Endothelial cell of hepatic sinusoid (primary cell): ENCODE data around the gene GCNT1.
"Not testable (repeated sequence)": the region's sequence is repeated elsewhere in the genome, so short reads cannot be mapped to it uniquely, and the experiment has no call there.

Source experiments
- in situ Hi-C: cut with HindIII; loops from 2 replicates; pipeline ENCODE4 v1.10.0; 2017; ENCODE audit warnings: low sequenced_read_pairs

GCNT1 gene

DNA sequence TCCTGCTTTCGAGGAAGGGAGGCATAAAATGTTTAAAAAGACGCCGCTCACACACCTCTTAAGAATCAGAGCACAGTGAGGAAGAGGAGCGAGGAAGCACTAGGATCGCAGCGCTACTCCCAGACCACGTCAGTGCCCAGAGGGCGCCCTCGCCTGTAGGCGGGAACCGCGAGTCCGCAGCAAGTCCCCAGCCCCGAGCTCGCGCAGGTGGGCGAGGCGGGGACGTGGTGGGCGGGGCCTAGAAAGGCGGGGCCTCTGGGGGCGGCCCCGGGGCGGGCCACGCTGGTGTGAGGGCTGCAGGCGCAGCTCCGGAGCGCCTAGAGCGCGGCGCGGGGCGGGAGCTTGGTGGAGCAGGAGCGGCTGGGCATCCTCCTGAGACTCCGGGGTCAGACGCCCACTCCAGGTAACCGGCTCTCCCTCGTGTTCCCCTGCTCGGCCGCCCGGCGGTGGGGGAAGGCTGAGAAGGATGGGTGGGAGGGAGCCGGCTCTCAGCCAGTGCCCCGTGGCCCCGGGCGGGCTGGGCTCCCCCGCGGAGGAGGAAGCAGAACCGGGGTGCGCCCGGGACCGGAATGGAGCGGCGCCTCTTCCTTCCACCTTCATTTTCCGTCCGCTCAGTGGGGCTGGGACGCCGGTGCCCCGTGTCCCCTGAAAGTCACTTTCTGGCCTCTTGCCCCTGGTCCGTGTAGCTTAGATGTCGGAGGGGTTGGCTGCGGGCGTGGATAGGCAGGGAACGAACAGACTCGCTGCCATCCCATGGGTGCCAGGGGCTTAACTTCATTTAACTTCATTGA lies at the start of gene GCNT1:
GCNT1 (plus strand) TSS at position 280 of the 791 bp plus-strand sequence. CDS start 43,200 bp downstream, outside the sequence.
- in situ Hi-C loops, result loop anchor here (5.0 kb wide), 1 partner anchor 243 kb away; no protein-coding TSS in a partner anchor

DNA sequence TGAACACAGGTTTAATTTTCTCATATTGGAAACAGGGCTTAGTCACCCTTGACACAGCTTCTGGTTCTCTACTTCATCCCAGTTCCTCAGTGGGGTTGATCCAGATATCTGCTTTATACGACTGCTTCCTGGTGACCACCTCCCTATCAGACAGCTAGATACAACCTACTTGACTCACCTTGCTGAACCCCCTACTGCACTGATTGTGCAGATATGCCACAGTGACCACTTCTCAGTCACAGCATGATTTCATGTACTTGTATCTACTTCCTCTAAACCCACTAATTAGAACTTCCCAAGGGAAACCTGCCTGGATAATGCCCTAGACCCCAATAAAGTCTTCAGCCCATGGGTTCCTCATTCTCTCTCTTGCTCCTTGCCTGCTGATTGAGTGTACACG lies 46.3 kb upstream of the GCNT1 start:
- in situ Hi-C loops, result no loop called here

DNA sequence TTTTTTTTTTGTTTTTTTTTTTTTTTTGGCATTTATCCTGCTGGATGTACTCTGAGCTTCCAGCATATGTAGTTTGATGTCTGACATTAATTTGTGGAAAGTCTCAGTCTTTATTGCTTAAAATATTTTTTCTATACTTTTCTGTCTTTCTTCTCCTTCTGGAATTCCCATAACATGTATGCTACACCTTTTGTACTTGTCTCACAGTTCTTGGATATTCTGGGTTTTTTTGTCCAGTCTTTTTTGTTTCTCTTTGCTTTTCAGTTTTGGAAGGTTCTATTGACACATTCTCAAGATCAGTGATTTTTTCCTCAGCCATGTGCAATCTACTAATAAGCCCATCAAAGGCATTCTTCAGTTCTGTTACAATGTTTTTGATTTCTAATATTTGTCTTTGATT lies 45.3 kb upstream of the GCNT1 start:
- in situ Hi-C loops, result no loop called here

DNA sequence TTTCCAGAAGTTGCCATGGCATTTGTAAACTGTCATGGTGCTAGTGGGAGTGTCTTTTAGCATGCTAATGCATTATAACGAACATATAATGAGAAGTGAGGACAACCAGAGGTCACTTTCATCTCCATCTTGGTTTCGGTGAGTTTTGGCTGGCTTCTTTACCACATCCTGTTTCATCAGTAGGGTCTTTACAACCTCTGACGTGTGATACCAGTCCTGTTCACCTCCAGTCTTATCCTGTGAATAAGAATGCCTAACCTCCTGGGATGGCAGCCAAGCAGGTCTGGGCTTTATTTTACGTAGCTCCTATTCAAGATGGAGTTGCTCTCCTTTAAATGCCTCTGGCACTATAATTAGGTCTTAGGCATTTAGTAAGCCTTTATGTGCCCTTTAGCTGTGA lies 44.3 kb upstream of the GCNT1 start:
- in situ Hi-C loops, result no loop called here

DNA sequence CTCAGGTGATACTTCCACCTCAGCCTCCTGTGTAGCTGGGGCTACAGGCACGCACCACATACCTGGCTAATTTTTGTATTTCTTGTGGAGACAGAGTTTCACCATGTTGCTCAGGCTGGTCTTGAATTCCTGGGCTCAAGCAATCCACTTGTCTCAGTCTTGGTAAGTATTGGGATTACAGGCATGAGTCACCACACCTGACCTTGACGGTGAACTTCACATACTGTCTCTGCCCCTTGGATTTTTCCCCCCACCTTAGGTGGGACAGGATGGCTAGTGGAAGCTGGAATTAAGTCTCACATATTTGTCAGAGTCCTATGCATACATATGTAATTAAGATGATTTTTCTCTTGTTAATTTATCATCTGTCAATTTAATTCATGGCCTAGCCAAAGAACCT lies 43.8 kb upstream of the GCNT1 start:
- in situ Hi-C loops, result no loop called here

DNA sequence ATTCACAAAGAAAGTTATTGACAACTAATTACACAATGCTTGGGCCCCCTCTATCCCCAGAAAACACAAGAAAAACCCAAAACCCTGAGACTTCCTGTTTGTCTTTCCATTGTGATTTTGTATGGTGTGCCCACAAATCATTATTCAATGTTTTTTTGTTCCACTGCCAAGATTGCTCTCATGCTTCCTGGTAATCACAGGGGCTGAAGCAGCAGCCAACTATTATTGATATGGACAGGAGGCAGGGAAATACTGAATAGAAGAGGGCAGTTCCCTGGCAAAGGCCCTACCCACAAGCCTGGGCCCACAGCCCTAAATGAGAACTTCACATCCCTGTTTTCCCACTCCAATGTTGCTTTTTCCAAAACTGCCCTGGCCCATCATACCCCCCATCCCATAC lies 43.3 kb upstream of the GCNT1 start:
- in situ Hi-C loops, result no loop called here

DNA sequence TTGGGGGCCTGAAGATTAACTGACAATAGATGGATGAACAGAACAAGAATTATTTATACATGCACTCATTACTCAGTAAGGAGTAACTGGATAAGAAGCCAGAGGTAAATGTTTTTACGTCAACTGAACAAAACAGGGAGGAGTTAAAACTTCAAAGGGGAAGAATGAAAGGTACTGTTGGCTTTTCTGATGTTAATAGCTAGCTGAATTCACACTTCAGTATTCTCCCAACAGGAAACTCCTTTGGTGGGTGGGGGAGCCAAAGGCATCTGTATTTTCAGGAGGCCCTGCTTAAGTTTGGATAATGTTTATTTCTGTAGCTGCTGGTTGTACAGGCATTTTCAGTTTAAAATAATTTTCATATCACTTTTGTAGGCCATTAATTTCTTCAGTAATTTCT lies 41.6 kb upstream of the GCNT1 start:
- in situ Hi-C loops, result no loop called here

DNA sequence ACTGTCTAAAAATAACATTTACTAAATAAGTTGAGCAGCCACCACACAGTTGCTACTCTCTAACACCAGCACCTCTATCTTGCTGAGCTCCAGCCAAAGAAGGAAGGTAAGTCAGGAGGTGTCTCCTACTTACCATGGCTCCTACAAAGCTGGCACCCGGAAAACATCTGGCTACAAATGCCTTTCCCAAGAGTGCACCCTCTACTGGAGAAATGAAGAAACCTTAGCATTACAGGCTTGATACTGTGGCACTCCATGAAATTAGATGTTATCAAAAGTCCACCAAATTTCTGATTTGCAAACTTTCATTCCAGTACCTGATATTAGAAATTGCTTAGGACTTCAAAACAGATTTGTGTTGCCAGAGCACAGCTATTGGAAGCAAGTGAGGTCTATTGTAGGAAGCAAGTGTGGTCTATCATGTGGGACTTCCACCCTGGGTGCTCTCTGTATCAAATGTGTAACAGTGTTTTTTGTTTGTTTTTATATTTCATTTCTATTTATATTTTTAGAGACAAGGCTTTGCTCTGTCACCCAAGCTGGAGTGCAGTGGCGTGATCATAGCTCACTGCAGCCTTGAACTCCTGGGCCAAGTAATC lies 39.1 kb upstream of the GCNT1 start:
- in situ Hi-C loops, result no loop called here

DNA sequence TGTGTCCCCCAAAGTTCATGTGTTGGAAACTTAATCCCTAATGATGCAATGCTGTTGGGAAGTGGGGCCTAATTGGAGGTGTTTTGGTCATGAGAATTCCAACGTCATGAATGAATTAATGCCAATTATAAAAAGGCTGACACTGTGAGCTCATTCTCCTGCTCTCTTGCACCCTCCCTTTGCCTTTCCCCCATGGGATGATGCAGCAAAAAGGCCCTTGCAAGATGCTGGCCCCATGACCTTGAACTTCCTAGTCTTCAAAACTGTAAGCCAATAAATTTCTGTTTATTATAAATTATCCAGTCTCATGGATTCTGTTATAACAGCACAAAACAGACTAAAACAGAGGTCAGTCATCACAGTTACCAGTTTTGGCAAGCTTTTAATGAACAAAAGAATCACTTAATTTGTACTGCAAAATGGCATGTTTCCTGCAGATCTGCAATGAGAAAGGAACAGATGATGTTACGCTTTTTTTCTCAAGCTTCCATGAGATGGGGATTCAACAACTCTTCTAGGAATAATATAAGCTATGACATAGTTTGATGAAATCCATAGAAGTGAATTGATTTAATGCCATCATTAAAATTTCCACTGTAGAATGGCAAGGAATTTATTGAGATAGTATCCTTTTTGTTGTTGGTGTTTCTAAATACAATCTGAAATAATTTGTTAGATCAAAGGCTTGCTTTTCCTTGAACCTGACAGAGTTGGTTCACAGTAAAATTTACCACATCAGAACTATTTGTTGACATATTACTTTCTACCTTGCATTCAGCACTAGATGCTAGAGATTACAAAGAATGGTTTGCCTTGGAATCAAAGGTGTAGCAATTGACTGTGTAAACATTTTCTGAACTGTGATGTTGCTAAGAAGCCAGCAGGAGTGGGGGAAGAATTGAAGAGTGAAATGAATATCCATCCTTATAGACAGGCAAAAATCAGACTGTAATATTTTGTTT lies 35.5 kb upstream of the GCNT1 start:
- in situ Hi-C loops, result no loop called here

DNA sequence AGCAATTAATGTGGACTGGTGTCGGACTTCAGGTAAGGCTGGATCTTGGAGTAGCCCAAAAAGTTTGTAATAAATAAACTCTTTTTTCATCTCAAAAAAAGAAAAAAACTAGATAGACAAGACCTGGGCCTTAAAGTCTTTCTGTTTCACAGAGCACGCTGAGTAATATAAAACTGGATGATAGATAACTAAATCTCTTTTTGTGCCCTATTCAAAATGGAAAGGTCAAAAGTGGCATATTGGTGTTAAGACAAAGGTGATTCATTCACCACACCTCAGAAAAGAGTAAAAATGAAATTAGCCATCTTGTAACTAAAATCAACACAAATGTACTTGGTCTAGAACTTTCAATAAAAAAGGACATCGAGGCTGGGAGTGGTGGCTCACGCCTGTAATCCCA lies 34.5 kb upstream of the GCNT1 start:
- in situ Hi-C loops, result no loop called here

DNA sequence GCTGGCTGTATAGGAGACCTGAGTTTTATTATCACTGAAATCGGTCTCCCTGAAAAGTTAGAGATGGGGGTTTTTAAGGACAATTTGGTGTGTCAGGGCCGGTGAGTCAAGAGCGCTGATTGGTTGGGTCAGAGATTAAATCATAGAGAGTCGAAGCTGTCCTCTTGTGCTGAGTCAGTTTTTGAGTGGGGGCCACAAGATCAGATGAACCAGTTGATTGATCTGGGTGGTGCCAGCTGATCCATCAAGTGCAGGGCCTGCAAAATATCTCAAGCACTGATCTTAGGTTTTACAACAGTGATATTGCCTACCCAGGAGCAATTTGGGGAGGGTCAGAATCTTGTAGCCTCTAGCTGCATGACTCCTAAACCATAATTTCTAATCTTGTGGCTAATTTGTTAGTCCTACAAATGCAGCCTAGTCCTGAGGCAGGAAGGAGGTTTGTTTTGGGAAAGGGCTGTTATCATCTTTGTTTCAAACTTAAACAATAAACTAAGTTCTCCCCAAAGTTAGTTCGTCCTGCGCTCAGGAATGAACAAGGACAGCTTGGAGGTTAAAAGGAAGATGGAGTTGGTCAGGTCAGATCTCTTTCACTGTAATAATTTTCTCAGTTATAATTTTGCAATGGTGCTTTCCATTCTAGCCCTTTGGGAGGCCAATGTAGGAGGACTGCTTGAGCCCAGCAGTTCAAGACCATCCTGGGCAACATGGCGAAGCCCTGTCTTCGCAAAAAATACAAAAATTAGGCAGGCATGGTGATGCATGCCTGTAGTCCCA lies 33.1 kb upstream of the GCNT1 start:
- in situ Hi-C loops, result no loop called here

DNA sequence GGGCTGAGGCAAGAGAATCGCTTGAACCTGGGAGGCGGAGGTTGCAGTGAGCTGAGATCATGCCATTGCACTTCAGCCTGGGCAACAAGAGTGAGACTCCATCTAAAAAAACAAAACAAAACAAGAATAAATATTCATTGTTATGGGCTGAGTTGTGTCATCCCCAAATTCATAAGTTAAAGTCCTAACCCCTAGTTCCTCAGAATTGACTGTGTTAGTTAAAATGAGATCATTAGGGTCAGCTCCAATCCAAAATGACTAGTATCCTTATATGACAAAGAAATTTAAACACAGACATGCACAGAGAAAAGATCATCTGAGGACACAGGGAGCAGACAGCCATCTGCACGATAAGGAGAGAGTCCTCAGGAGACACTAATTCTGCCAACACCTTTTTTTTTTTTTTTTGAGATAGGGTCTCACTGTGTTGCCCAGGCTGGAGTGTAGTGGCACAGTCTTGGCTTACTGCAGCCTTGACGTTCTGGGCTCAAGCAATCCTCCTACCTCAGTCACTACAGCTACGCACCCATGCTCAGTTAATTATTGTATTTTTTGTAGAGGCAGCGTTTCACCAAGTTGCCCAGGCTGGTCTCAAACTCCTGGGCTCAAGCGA lies 32.1 kb upstream of the GCNT1 start:
- in situ Hi-C loops, result no loop called here

DNA sequence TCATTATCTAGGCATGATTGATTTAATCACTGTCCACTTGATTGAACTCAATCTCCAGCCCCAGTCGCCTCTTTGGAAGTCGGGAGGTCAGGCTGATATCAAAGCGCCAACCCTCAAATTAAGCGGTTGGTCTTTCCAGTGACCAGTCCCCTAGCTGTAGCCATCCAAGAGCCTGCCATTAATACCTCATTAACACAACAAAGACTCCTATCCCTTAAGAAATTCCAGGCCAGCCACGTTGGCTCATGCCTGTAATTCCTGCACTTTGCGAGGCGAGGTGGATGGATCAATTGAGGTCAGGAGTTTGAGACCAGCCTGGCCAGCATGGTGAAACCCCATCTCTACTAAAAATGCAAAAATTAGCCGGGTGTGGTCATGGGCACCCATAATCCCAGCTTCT lies 27.4 kb upstream of the GCNT1 start:
- in situ Hi-C loops, result no loop called here

DNA sequence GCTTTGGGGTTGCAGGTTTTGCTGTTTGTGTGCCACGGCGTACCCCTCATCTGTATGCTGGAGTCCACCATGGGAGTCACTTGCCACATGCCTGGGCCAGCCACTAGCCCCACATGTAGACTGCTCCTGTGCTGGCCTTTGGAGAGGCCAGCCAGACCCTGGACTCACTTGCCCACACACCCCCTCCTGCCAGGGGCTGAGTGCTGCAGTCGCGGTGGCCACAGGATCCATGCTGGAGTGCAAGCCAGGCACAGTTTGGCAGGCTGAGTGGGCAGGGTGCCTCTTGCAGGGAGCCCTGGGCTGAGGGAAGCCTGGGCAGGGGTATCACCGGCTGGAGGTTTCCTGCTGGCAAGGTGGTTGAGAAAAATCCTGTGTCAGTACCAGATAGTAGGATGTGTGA lies 25.6 kb upstream of the GCNT1 start:
- in situ Hi-C loops, result no loop called here

DNA sequence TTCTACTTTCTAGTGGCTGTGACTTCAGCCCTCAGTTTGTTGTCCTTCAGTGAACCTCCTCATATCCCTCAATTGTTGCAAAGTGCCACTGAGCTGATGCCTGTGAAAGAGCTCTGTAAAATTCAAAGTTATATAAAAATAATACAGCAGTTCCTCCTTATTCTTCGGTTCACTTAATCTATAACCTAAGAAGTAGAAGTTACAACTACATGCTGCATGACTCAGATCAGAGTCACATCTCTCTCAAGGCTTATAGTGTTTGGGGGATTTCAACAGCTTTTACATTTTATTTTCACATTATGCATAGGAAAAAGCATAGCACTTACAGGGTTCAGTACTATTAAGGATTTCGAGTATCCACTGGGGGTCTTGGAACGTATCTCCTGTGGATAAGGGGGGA lies 25.1 kb upstream of the GCNT1 start:
- in situ Hi-C loops, result no loop called here

DNA sequence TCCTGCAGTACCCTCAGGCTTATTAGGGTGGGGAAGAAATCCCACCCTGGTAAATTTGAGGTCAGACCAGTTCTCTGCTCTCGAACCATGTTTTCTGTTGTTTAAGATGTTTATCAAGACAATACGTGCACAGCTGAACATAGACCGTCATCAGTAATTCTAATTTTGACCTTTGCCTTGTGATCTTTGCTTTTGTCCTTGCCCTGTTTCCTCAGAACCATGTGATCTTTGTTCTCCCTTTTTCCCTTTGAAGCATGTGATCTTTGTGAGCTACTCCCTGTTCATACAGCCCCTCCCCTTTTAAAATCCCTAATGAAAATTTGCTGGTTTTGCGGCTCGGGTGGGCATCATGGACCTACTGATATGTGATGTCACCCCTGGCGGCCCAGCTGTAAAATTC lies 24.1 kb upstream of the GCNT1 start:
- in situ Hi-C loops, result not testable (repeated sequence)

DNA sequence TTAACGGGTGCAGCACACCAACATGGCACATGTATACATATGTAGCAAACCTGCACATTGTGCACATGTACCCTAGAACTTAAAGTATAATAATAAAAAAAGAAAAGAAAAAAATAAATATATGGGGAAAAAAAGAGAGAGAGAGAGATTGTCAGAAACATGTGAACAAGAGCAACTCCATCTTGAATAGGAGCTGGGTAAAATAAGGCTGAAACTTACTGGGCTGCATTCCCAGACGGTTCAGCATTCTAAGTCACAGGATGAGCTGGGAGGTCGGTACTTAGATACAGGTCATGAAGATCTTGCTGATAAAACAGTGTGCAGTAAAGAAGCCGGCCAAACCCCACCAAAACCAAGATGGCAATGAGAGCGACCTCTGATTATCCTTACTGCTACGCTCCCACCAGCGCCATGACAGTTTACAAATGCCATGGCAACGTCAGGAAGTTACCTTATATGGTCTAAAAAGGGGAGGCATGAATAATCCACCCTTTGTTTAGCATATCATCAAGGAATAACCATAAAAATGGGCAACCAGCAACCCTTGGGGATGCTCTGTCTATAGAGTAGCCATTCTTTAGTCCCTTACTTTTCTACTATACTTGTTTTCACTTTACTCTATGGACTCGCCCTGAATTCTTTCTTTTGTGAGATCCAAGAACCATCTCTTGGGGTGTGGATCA lies 21.8 kb upstream of the GCNT1 start:
- in situ Hi-C loops, result not testable (repeated sequence)

DNA sequence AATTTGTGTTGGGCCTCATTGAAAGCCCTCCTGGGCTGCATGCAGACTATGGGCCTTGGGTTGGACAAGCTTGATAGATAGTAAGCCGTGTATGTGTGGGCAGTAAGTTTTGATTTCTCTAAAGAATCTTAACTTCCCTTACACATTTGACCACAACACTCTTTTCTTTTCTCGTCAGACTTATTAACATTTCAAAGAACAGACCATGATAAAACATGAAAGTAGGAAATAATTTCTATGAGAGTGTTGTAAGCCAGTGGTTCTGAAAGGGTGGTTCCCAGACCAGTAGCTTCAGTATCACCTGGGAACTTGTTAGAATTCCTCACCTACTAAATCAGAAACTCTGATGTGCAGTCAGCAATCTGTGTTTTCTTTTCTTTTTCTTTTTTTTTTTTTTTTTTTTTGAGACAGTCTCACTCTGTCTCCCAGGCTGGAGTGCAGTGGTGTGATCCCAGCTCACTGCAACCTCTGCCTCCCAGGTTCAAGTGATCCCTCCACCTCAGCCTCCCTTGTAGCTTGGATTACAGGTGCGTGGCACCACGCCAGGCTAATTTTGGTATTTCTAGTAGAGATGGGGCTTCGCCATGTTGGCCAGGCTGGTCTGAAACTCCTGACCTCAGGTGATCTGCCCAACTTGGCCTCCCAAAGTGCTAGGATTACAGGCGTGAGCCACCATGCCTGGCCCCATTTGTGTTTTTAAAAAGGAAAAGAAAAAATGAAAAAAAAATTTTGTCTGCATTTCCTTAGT lies 20.0 kb upstream of the GCNT1 start:
- in situ Hi-C loops, result no loop called here
